ENCODE data around the gene DGKQ.
"Not testable (repeated sequence)": the region's sequence is repeated elsewhere in the genome, so short reads cannot be mapped to it uniquely, and the experiment has no call there.

Gene DGKQ

GRCh38 chr4:976016-976415 lies 2.6 kb upstream of the DGKQ start:
- not testable (repeated sequence) for DNase-seq

GRCh38 chr4:974668-975067 lies 1.3 kb upstream of the DGKQ start:
- no peak for DNase-seq

GRCh38 chr4:972651-973424 lies 531 bp downstream of the DGKQ start:
- DNase-seq, result peak; percentile 1

GRCh38 chr4:971666-972500 lies 1.5 kb downstream of the DGKQ start:
- DNase-seq, result peak; percentile 0

- no peak for DNase-seq
These were observed 2.4 kb downstream of the DGKQ start for GRCh38 chr4:970854-971520.

GRCh38 chr4:970046-970745 lies 3.2 kb downstream of the DGKQ start:
- DNase-seq, result no peak

GRCh38 chr4:968621-969394 lies 4.6 kb downstream of the DGKQ start:
- DNase-seq, result no peak

GRCh38 chr4:968221-968620 lies 5.1 kb downstream of the DGKQ start:
- no peak for DNase-seq

GRCh38 chr4:967113-968104 lies 6.0 kb downstream of the DGKQ start:
- no peak for DNase-seq

- no peak for DNase-seq
These were observed 6.9 kb downstream of the DGKQ start for GRCh38 chr4:966266-967112.

- DNase-seq, result no peak
These were observed 7.6 kb downstream of the DGKQ start for GRCh38 chr4:965766-966134.

- DNase-seq, result no peak
These were observed 8.2 kb downstream of the DGKQ start for GRCh38 chr4:965048-965765.

GRCh38 chr4:964346-965025 lies 8.9 kb downstream of the DGKQ start:
- DNase-seq, result no peak

- DNase-seq, result no peak
These were observed 9.8 kb downstream of the DGKQ start for GRCh38 chr4:963276-964225.

GRCh38 chr4:962231-963208 lies 10.8 kb downstream of the DGKQ start:
- DNase-seq, result peak; percentile 2
